Mesenchymal stem cell (in vitro differentiated cells and primary cell): ENCODE measurements around the gene LYPD6B.

Source experiments
- DNase-seq: peaks from one replicate; pipeline ENCODE4 v3.0.0-alpha.2; 2013
- H2AFZ ChIP-seq: one replicate; pipeline ENCODE4 v1.6.1; 2013; ENCODE audit warnings: low read depth, mild to moderate bottlenecking, control low read depth, inconsistent platforms, low read length, moderate library complexity
- H2AK5ac ChIP-seq: 2 replicates; pipeline ENCODE4 v1.6.1; 2013; ENCODE audit warnings: low read length, moderate library complexity, mild to moderate bottlenecking, inconsistent platforms; ENCODE audit not compliant: severe bottlenecking
- H2BK120ac ChIP-seq: one replicate; pipeline ENCODE4 v1.6.1; 2013; ENCODE audit warnings: low read depth, mild to moderate bottlenecking, inconsistent platforms, low read length, moderate library complexity
- H2BK12ac ChIP-seq, 2 experiments: one replicate each; pipeline ENCODE4 v1.6.1; 2013; ENCODE audit warnings: inconsistent platforms in 2 of 2, low read length in 2 of 2, mild to moderate bottlenecking in 2 of 2, moderate library complexity in 2 of 2, control low read depth in 1 of 2
- H2BK15ac ChIP-seq: one replicate; pipeline ENCODE4 v1.6.1; 2013; ENCODE audit warnings: mild to moderate bottlenecking, low read depth, inconsistent platforms; ENCODE audit not compliant: poor library complexity, severe bottlenecking
- H2BK5ac ChIP-seq: 2 replicates; pipeline ENCODE4 v1.6.1; 2013; ENCODE audit warnings: low read depth, mild to moderate bottlenecking, low read length, control low read depth, inconsistent platforms; ENCODE audit not compliant: poor library complexity, severe bottlenecking
- H3K14ac ChIP-seq, 2 experiments: one replicate each; pipeline ENCODE4 v1.6.1; 2013; ENCODE audit warnings: inconsistent platforms in 2 of 2, low read length in 2 of 2, control low read depth in 1 of 2, mild to moderate bottlenecking in 1 of 2, moderate library complexity in 1 of 2
- H3K18ac ChIP-seq, 2 experiments: one replicate each; pipeline ENCODE4 v1.6.1; 2013; ENCODE audit warnings: inconsistent platforms in 2 of 2, low read length in 2 of 2, control low read depth in 1 of 2, low read depth in 1 of 2, mild to moderate bottlenecking in 1 of 2
- H3K23ac ChIP-seq, 2 experiments: one replicate each; pipeline ENCODE4 v1.6.1; 2013; ENCODE audit warnings: inconsistent platforms in 2 of 2, low read length in 2 of 2, mild to moderate bottlenecking in 2 of 2, moderate library complexity in 2 of 2, control low read depth in 1 of 2
- H3K27ac ChIP-seq: 2 replicates; pipeline ENCODE4 v1.5.1; 2013; ENCODE audit warnings: mild to moderate bottlenecking, moderate library complexity, low read length, control low read depth, inconsistent platforms; ENCODE audit not compliant: poor library complexity, severe bottlenecking
- H3K27me3 ChIP-seq, 2 experiments: 2 replicates each; pipeline versions ENCODE4 v1.6.1 to v1.7.0; 2013; ENCODE audit warnings: low read length in 2 of 2, mild to moderate bottlenecking in 2 of 2, moderate library complexity in 2 of 2, control low read depth in 1 of 2, inconsistent platforms in 1 of 2; ENCODE audit not compliant: control insufficient read depth in 1 of 2, insufficient read depth in 1 of 2
- H3K36me3 ChIP-seq, 2 experiments: 2 replicates each; pipeline versions ENCODE4 v1.6.1 to v1.7.0; 2013; ENCODE audit warnings: low read length in 2 of 2, control low read depth in 1 of 2, inconsistent platforms in 1 of 2, low read depth in 1 of 2, mild to moderate bottlenecking in 1 of 2; ENCODE audit not compliant: insufficient read depth in 2 of 2, control insufficient read depth in 1 of 2
- H3K4ac ChIP-seq, 2 experiments: one replicate each; pipeline ENCODE4 v1.6.1; 2013; ENCODE audit warnings: inconsistent platforms in 2 of 2, low read length in 2 of 2, mild to moderate bottlenecking in 2 of 2, moderate library complexity in 2 of 2, control low read depth in 1 of 2, low read depth in 1 of 2
- H3K4me1 ChIP-seq: 2 replicates; pipeline ENCODE4 v1.6.1; 2013; ENCODE audit warnings: low read depth, low read length, control low read depth; ENCODE audit not compliant: control insufficient read depth, insufficient read depth
- H3K4me2 ChIP-seq: 2 replicates; pipeline ENCODE4 v1.6.1; 2013; ENCODE audit warnings: low read length, mild to moderate bottlenecking, inconsistent platforms; ENCODE audit not compliant: poor library complexity, severe bottlenecking
- H3K4me3 ChIP-seq, 2 experiments: 2 replicates each; pipeline versions ENCODE4 v1.5.1 to v1.7.0; 2013; ENCODE audit warnings: low read length in 2 of 2, mild to moderate bottlenecking in 2 of 2, control low read depth in 1 of 2, low read depth in 1 of 2; ENCODE audit not compliant: insufficient read depth in 1 of 2
- H3K79me1 ChIP-seq: replicated peaks from 2 replicates; pipeline ENCODE4 v1.6.1; 2013; ENCODE audit warnings: mild to moderate bottlenecking, control low read depth, low read length, inconsistent platforms; ENCODE audit not compliant: poor library complexity, severe bottlenecking
- H3K9ac ChIP-seq: 2 replicates; pipeline ENCODE4 v1.7.0; 2013; ENCODE audit warnings: mild to moderate bottlenecking, low read length, moderate library complexity
- H3K9me3 ChIP-seq: 2 replicates; pipeline ENCODE4 v1.7.0; 2013; ENCODE audit warnings: mild to moderate bottlenecking, low read length; ENCODE audit not compliant: control insufficient read depth
- H4K8ac ChIP-seq: one replicate; pipeline ENCODE4 v1.6.1; 2013; ENCODE audit warnings: inconsistent platforms, mild to moderate bottlenecking, low read length, moderate library complexity
- H4K91ac ChIP-seq: one replicate; pipeline ENCODE4 v1.6.1; 2013; ENCODE audit warnings: mild to moderate bottlenecking, low read length, inconsistent platforms
- WGBS: methylation state at CpG from one replicate; pipeline ENCODE4 v1.1.7; 2013; ENCODE audit warnings: mixed read lengths; 5-methylcytosine and 5-hydroxymethylcytosine counted together

The LYPD6B gene

GRCh38 chr2:149029307-149029965 lies 9.1 kb upstream of the LYPD6B start:
- no peaks in the 10 kb centered on the region for H3K9me3 ChIP-seq
- H3K4me1 ChIP-seq: no peaks in the 10 kb centered on the region
- whole genome bisulfite sequencing: 91% methylated on average over 9 of the region's 11 CpGs
- H4K91ac ChIP-seq: no peak overlapping the region
- no peaks in the 10 kb centered on the region for H3K36me3 ChIP-seq
- no peak overlapping the region for H3K27ac ChIP-seq
- no peaks in the 10 kb centered on the region for H3K79me1 ChIP-seq
- no peak overlapping the region for H2BK120ac ChIP-seq
- no peak overlapping the region for H3K23ac ChIP-seq
- no peak for DNase-seq
- H2AK5ac ChIP-seq: no peak overlapping the region
- H4K8ac ChIP-seq: no peak overlapping the region
- H3K18ac ChIP-seq: no peak overlapping the region
- no peak overlapping the region for H3K4me2 ChIP-seq
- H3K14ac ChIP-seq: no peak overlapping the region
- H3K4ac ChIP-seq: no peak overlapping the region
- no peak overlapping the region for H2AFZ ChIP-seq
- no peak overlapping the region for H2BK12ac ChIP-seq
- peaks cover 26 to 85% of the 10 kb centered on the region in 2 experiments for H3K27me3 ChIP-seq
- H3K9ac ChIP-seq: no peak overlapping the region
- H2BK5ac ChIP-seq: no peak overlapping the region
- no peak overlapping the region for H2BK15ac ChIP-seq
- no peak overlapping the region for H3K4me3 ChIP-seq

- no peak overlapping the region for H3K9ac ChIP-seq
- no peak overlapping the region for H2AK5ac ChIP-seq
- H4K8ac ChIP-seq: no peak overlapping the region
- H3K14ac ChIP-seq: no peak overlapping the region
- no peak overlapping the region for H4K91ac ChIP-seq
- H3K27ac ChIP-seq: no peak overlapping the region
- H3K27me3 ChIP-seq: peaks cover 34 to 82% of the 10 kb centered on the region in 2 experiments
- H2BK120ac ChIP-seq: no peak overlapping the region
- no peak overlapping the region for H2AFZ ChIP-seq
- no peak overlapping the region for H3K23ac ChIP-seq
- no peak overlapping the region for H3K4me3 ChIP-seq
- H3K18ac ChIP-seq: no peak overlapping the region
- no peak overlapping the region for H2BK5ac ChIP-seq
- no peak overlapping the region for H2BK12ac ChIP-seq
- H3K4ac ChIP-seq: no peak overlapping the region
- no peaks in the 10 kb centered on the region for H3K9me3 ChIP-seq
- no peak overlapping the region for H3K4me2 ChIP-seq
- 100% methylated on average over 4 of the region's 4 CpGs for WGBS
- no peak for DNase-seq
- H3K79me1 ChIP-seq: no peaks in the 10 kb centered on the region
- no peaks in the 10 kb centered on the region for H3K36me3 ChIP-seq
- H2BK15ac ChIP-seq: no peak overlapping the region
- H3K4me1 ChIP-seq: no peaks in the 10 kb centered on the region
Measured at GRCh38 chr2:149031396-149031795, 7.1 kb upstream of the LYPD6B start.

GRCh38 chr2:149033716-149034115 lies 4.8 kb upstream of the LYPD6B start:
- Histone ChIP-seq H2BK15ac (no peak overlapping the region), H3K9me3 (no peaks in the 10 kb centered on the region), H3K27me3 (peaks cover 54 to 83% of the 10 kb centered on the region in 2 experiments), H3K4me3 (no peak overlapping the region), H2BK12ac (no peak overlapping the region), H3K4me2 (no peak overlapping the region), H4K8ac (no peak overlapping the region), H3K23ac (no peak overlapping the region), H2AK5ac (no peak overlapping the region), H2BK5ac (no peak overlapping the region), H3K9ac (no peak overlapping the region), H3K4me1 (peaks cover 7% of the 10 kb centered on the region), H3K4ac (no peak overlapping the region), H3K36me3 (no peaks in the 10 kb centered on the region), H3K79me1 (no peaks in the 10 kb centered on the region), H4K91ac (no peak overlapping the region), H3K18ac (no peak overlapping the region), H3K14ac (peak overlapping the region in 1 of 2 experiments; percentile 39), H3K27ac (no peak overlapping the region), H2BK120ac (no peak overlapping the region), H2AFZ (no peak overlapping the region)
- WGBS: 91% methylated on average over 8 of the region's 8 CpGs
- no peak for DNase-seq

GRCh38 chr2:149034406-149034805 lies 4.1 kb upstream of the LYPD6B start:
- Histone ChIP-seq H2BK120ac (no peak overlapping the region), H3K18ac (no peak overlapping the region), H3K23ac (no peak overlapping the region), H3K79me1 (no peaks in the 10 kb centered on the region), H3K27me3 (peaks cover 57 to 83% of the 10 kb centered on the region in 2 experiments), H4K91ac (no peak overlapping the region), H3K4me3 (no peak overlapping the region), H2BK15ac (no peak overlapping the region), H3K4me2 (no peak overlapping the region), H2AFZ (no peak overlapping the region), H3K14ac (no peak overlapping the region), H3K27ac (no peak overlapping the region), H3K4me1 (peaks cover 12% of the 10 kb centered on the region), H4K8ac (no peak overlapping the region), H3K36me3 (no peaks in the 10 kb centered on the region), H3K9me3 (no peaks in the 10 kb centered on the region), H2BK5ac (no peak overlapping the region), H3K9ac (no peak overlapping the region), H2BK12ac (no peak overlapping the region), H3K4ac (no peak overlapping the region), H2AK5ac (no peak overlapping the region)
- DNase-seq: no peak
- 37% methylated on average over 6 of the region's 6 CpGs for WGBS
